Gastrocnemius medialis (tissue), 4 donors: ENCODE data around the gene LMAN1. TPM values are rescaled to one million over a fixed set of nuclear protein-coding genes. Genes with fewer than 3 reads are reported as not detected.

ENCODE experiments used
- ATAC-seq, 2 donors: fragments of 150-250 bp; one replicate each; pipeline ENCODE4 v1.9.1; 2016
- DNase-seq, 2 donors: peaks; one replicate each; pipeline ENCODE4 v3.0.0-alpha.2; 2019
- H3K27ac ChIP-seq, 4 donors: fragments of 200-600 bp; sonication (generic); 1 replicate in 1 of 4; 2 replicates in 3 of 4; pipeline ENCODE4 v1.5.1; 2016 to 2018; ENCODE audit warnings: mild to moderate bottlenecking in 2 of 4, moderate library complexity in 1 of 4
- H3K27me3 ChIP-seq, 3 donors: fragments of 200-600 bp; sonication (generic) in 2 of 3; 1 replicate in 1 of 3; 2 replicates in 2 of 3; pipeline versions ENCODE4 v1.5.1 to v1.6.0; 2016 to 2019; ENCODE audit warnings: mild to moderate bottlenecking in 1 of 3, moderate library complexity in 1 of 3
- H3K36me3 ChIP-seq, 2 donors: fragments of 200-600 bp; sonication (generic) in 1 of 2; one replicate each; pipeline ENCODE4 v1.5.1; 2017 to 2018
- H3K4me1 ChIP-seq, 2 donors: fragments of 200-600 bp; sonication (generic) in 1 of 2; one replicate each; pipeline ENCODE4 v1.5.1; 2016 to 2017; ENCODE audit warnings: mild to moderate bottlenecking in 2 of 2
- H3K4me3 ChIP-seq, 4 donors: fragments of 200-600 bp; sonication (generic) in 3 of 4; 1 replicate in 1 of 4; 2 replicates in 3 of 4; pipeline ENCODE4 v1.5.1; 2016 to 2019; ENCODE audit warnings: mild to moderate bottlenecking in 2 of 4
- H3K9me3 ChIP-seq, 3 donors: fragments of 200-600 bp; sonication (generic) in 2 of 3; 1 replicate in 1 of 3; 2 replicates in 2 of 3; pipeline ENCODE4 v1.5.1; 2016 to 2019
- POLR2A ChIP-seq, 2 donors: fragments of 450-650 bp; IDR thresholded peaks; one replicate each; pipeline ENCODE4 v1.6.1; 2017; ENCODE audit warnings: antibody characterized with exemption in 2 of 2, mild to moderate bottlenecking in 2 of 2, moderate library complexity in 2 of 2
- in situ Hi-C, 4 donors: fragments of 200-750 bp; cut with MboI; loops; one replicate each; pipeline versions ENCODE4 v1.15.0 to v1.8.0; 2017; ENCODE audit warnings: low sequenced_read_pairs in 4 of 4
- intact Hi-C: fragments of 100-400 bp; cut with DNase I; formaldehyde crosslinking; loops from one replicate; pipeline ENCODE4 v1.15.1; 2023; ENCODE audit warnings: low total_unique reads
- total RNA-seq, 4 donors: library from RNA; depleted of rRNA; stranded (reverse); fragments of >200 nt; gene quantifications; one replicate each; pipeline versions ENCODE4 v1.1.0 to v1.2.3, GENCODE V29; 2016
- TF ChIP-seq, protein P1 (sequence below), 5 experiments: fragments of 450-650 bp in 3 of 5; fragments of 200-600 bp in 2 of 5; sonication (generic) in 2 of 5; IDR thresholded peaks in 4 of 5; conservative IDR thresholded peaks in 1 of 5; 1 replicate in 4 of 5; 2 replicates in 1 of 5; pipeline ENCODE4 v1.5.1; 2016 to 2019; ENCODE audit warnings: antibody characterized with exemption in 5 of 5, mild to moderate bottlenecking in 3 of 5, moderate library complexity in 3 of 5

LMAN1 gene, protein sequence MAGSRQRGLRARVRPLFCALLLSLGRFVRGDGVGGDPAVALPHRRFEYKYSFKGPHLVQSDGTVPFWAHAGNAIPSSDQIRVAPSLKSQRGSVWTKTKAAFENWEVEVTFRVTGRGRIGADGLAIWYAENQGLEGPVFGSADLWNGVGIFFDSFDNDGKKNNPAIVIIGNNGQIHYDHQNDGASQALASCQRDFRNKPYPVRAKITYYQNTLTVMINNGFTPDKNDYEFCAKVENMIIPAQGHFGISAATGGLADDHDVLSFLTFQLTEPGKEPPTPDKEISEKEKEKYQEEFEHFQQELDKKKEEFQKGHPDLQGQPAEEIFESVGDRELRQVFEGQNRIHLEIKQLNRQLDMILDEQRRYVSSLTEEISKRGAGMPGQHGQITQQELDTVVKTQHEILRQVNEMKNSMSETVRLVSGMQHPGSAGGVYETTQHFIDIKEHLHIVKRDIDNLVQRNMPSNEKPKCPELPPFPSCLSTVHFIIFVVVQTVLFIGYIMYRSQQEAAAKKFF
- 10 to 100 TPM; 48.6 to 74.8 (median 59.2) TPM for total RNA-seq

DNA sequence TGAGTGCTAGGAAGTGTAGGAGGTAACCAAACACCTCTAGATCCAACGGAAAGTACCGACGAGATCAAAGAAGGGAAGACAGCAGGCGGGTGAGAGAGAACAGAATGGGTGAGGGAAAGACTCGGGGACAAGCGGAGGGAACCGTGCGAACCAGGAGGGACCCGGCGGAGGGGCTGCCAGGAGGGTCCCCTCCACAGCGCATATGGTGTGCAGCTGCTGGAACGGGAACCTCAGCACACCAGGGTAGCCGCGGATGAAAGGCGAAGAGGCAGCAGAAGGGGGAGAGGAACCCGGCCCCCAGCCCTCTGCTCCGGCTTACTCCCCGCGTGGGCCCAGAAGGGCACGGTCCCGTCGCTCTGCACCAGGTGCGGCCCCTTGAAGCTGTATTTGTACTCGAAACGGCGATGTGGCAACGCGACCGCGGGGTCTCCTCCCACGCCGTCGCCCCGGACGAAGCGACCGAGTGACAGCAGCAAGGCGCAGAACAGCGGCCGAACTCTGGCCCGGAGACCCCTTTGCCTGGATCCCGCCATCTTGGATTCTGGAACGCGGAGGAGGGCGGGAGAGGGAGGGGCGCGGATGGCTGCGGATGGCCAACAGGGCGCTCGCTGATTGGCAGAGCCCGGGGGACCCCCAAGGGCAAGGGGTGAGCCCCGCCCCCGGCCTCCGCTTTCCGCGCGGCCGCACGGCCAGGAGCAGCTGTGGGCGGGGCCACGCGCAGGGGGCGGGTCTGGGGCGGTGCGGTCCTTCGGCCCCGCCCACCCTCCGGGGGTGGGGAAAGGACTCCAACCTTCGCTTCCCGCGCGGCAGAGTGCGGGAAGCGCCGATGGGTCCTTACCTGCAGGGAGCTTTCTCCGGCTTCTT, at the start of gene LMAN1:
LMAN1 (minus strand) TSS at position 554 of the 864 bp plus-strand sequence; CDS start at position 533, 21 bp downstream.
- Histone ChIP-seq H3K36me3 (peaks cover 0 to 10% of the 10 kb centered on the region in 2 donors), H3K4me1 (peaks cover 18 to 25% of the 10 kb centered on the region in 2 donors), H3K4me3 (peak within 1 kb of the TSS; percentile 91 to 96 (median 94)), H3K27me3 (no peaks in the 10 kb centered on the region), H3K27ac (peak within 1 kb of the TSS; percentile 91 to 98 (median 96)), H3K9me3 (no peaks in the 10 kb centered on the region)
- DNase-seq (peak; percentile 92 to 93), ATAC-seq (peak; percentile 88 to 90)
- in situ Hi-C loops (no loop called here), intact Hi-C loops (loop anchor here (1.0 to 2.0 kb wide), 2 partner anchors 44 to 220 kb away; partner anchors contain the start of gene SEC11C)
- TF ChIP-seq, protein P1, sequence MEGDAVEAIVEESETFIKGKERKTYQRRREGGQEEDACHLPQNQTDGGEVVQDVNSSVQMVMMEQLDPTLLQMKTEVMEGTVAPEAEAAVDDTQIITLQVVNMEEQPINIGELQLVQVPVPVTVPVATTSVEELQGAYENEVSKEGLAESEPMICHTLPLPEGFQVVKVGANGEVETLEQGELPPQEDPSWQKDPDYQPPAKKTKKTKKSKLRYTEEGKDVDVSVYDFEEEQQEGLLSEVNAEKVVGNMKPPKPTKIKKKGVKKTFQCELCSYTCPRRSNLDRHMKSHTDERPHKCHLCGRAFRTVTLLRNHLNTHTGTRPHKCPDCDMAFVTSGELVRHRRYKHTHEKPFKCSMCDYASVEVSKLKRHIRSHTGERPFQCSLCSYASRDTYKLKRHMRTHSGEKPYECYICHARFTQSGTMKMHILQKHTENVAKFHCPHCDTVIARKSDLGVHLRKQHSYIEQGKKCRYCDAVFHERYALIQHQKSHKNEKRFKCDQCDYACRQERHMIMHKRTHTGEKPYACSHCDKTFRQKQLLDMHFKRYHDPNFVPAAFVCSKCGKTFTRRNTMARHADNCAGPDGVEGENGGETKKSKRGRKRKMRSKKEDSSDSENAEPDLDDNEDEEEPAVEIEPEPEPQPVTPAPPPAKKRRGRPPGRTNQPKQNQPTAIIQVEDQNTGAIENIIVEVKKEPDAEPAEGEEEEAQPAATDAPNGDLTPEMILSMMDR (IDR thresholded peaks at IDR 0.05 in 4 of 5, conservative IDR thresholded peaks at IDR 0.05 in 1 of 5): no peak
- peak; percentile 56 to 58 for TF ChIP-seq POLR2A (IDR thresholded peaks at IDR 0.05)

DNA sequence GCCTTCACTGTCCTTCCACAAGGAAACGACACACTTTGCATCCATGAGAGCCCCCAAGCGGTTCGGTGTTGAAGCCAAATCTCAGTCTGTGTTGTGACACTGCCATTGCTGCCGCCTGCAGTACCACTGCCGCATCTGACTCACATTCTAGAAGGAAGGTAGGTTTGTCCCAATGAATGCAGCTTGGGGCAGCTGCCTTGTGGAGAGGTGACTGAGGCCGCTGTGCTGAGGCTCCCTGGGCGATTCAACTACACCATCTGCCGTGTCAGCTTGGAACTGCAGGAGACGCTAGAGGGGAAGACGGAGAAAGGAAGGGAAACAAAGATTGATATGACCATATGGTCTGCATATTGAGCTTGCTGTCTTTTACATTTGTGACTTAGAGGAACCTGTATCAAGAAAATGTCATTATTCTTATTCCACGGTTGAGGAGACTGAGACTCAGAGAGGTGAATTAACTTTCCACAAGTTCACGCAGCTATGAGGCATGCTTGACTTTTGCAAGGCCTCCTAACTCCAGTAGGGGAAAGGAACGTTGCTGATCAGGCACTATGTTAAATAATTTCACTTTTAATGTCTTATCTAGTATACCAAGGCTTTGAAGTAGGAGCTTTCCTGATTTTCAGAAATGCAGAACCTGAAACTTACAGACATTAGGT, 43.5 kb upstream of the LMAN1 start:
- H3K9me3 ChIP-seq: no peaks in the 10 kb centered on the region
- in situ Hi-C loops: loop anchor here in 3 of 4 donors (5.0 to 25.0 kb wide), 3 partner anchors 90 to 95 kb away; partner anchors contain the start of gene CPLX4 (in 1 of the 3)
- H3K36me3 ChIP-seq: no peaks in the 10 kb centered on the region
- H3K27ac ChIP-seq: no peak overlapping the region
- no peaks in the 10 kb centered on the region for H3K27me3 ChIP-seq
- no peak for TF ChIP-seq POLR2A (IDR thresholded peaks at IDR 0.05)
- TF ChIP-seq, protein P1 (IDR thresholded peaks at IDR 0.05 in 4 of 5, conservative IDR thresholded peaks at IDR 0.05 in 1 of 5): peak; percentile 79 to 96 (median 89)
- H3K4me3 ChIP-seq: no peak overlapping the region
- H3K4me1 ChIP-seq: no peaks in the 10 kb centered on the region
- ATAC-seq (peak; percentile 86 to 99), DNase-seq (peak; percentile 53 to 67)
- intact Hi-C loops: loop anchor here (2.0 kb wide), 3 partner anchors 44 to 154 kb away; partner anchors contain the start of gene LMAN1

DNA sequence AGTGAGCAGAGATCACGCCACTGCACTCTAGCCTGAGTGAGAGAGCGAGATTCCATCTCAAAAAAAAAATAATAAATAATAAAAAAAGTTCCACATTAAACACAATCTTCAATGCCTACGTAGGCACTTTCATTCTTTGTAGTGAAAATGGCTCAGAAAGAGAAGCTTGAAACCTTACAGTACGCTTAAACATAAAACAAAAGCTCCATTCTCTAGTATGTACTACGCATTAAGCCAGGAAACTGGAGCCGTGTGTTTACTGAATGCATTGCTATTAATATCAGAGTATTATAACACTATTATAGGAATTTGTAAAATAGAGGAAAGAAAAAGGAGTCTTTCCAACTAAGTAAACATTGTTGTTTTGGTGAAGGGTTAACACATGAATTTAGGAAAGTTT, 41.3 kb upstream of the LMAN1 start:
- Histone ChIP-seq H3K36me3 (no peaks in the 10 kb centered on the region), H3K4me1 (no peaks in the 10 kb centered on the region), H3K4me3 (no peak overlapping the region), H3K27me3 (no peaks in the 10 kb centered on the region), H3K27ac (no peak overlapping the region), H3K9me3 (no peaks in the 10 kb centered on the region)
- no peak for TF ChIP-seq POLR2A (IDR thresholded peaks at IDR 0.05)
- TF ChIP-seq, protein P1 (IDR thresholded peaks at IDR 0.05 in 4 of 5, conservative IDR thresholded peaks at IDR 0.05 in 1 of 5): no peak
- intact Hi-C loops (no loop called here), in situ Hi-C loops (loop anchor here in 3 of 4 donors (5.0 to 25.0 kb wide), 3 partner anchors 88 to 93 kb away; partner anchors contain the start of gene CPLX4 (in 1 of the 3))
- ATAC-seq (no peak), DNase-seq (no peak)
